GM12891 (cell line): Measurements from ENCODE around the gene FILIP1L.

Source experiments
- PAX5 ChIP-seq: IDR thresholded peaks from 2 replicates; pipeline ENCODE4 v1.6.1; 2011; ENCODE audit warnings: low read length, moderate library complexity, mild to moderate bottlenecking; ENCODE audit not compliant: insufficient read depth, severe bottlenecking
- POLR2A ChIP-seq: IDR thresholded peaks from 2 replicates; pipeline ENCODE4 v1.6.1; 2011; ENCODE audit warnings: low read depth, low read length, control low read depth
- POLR2AphosphoS5 ChIP-seq: IDR thresholded peaks from 2 replicates; pipeline ENCODE4 v1.6.1; 2011; ENCODE audit warnings: low read depth, low read length, control low read depth
- POU2F2 ChIP-seq: IDR thresholded peaks from 2 replicates; pipeline ENCODE4 v1.6.1; 2011; ENCODE audit warnings: low read depth, mild to moderate bottlenecking, control low read depth, low read length, moderate library complexity
- SPI1 ChIP-seq: IDR thresholded peaks from 2 replicates; pipeline ENCODE4 v1.6.1; 2011; ENCODE audit warnings: low read depth, low read length, control low read depth
- TAF1 ChIP-seq: IDR thresholded peaks from 2 replicates; pipeline ENCODE4 v1.6.1; 2011; ENCODE audit warnings: low read depth, low read length, control low read depth

- no peak for TF ChIP-seq POLR2A
- TF ChIP-seq SPI1: no peak
- TF ChIP-seq POLR2AphosphoS5: no peak
- no peak for TF ChIP-seq TAF1
- no peak for TF ChIP-seq POU2F2
- TF ChIP-seq PAX5: no peak
Observed at GRCh38 chr3:99885851-99886250, 228.4 kb downstream of the FILIP1L start.
